ENCODE data around the gene DCDC2B. TPM values are rescaled to one million over a fixed set of nuclear protein-coding genes. Genes with fewer than 3 reads are reported as not detected.

DCDC2B gene
- polyA plus RNA-seq, 10 donors = 0.19 to 0.94 (median 0.31) TPM

DNA sequence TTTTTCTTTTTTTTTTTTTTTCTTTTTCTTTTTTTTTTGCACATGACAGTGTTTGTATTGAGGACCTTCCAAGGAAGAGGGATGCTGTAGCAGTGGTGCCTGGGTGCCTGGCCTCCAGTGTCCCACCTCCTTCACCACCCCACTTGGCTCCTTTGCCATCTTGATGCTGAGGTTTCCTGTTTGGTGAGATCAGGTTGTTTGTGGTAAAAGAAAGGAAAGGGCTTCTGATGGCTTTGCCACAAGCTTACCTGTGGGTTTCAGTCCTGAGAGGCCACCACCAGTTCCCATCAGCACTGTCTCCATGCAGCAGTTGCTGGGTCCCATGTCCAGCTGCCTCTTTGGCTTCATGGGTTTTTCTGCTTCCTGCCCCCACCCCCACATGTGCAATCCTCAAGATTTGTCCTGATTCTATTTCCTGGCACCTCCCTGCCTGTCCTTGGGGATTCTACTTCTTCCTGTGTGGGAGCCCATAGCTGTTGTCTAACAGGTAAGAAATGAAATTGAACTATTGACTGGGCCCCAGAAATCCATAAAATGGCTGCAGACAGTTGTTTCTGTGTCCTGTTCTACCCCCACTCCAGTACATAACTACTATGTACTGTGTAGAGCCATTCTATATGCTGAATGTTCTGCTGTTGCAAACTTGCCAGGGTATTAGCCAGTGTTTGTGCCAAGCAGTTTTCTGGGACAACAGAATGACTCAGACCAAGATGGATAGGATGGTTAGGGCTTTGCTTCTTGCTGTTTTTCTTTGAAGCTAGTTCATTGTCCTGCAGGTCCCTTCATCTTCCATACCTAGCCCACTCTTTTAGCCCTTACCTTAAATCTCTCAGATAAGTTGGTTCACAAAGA, 12.7 kb upstream of the DCDC2B start:
- no peak for DNase-seq

DNA sequence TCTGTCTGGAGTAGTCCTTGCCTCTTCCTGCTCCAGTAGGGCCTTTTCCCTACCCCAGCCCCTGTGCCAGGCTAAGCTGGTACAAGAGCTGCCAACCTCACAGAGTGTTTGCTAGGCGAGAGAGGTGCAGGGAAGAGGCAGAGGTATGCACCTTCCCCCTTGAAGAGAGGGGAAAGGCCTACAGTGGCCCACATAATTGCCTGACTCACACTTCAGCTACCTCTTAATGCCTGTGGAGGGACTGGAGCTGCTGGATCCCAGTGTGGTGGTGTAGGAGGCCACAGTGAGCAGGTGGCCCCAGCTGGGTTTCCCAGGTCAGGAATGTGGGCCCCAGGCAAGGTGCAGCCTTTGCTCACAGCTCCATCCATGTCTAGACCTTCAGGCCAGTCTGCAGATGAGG, 11.8 kb upstream of the DCDC2B start:
- peak in 1 of 3 donors; percentile 7 for DNase-seq

DNA sequence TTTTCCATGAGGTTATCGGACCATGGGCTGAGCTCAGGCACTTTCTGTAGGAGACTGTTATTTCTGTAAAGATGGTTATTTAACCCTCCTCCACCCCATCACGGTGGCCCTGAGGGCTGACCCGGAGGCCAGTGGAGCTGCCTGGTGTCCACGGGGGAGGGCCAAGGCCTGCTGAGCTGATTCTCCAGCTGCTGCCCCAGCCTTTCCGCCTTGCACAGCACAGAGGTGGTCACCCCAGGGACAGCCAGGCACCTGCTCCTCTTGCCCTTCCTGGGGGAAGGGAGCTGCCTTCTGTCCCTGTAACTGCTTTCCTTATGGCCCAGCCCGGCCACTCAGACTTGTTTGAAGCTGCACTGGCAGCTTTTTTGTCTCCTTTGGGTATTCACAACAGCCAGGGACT, 11.1 kb upstream of the DCDC2B start:
- peak in 1 of 3 donors; percentile 20 for DNase-seq

GRCh38 chr1:32198237-32199042, 10.4 kb upstream of the DCDC2B start:
- peak in 1 of 3 donors; percentile 19 for DNase-seq

- peak in 1 of 3 donors; percentile 15 for DNase-seq
Observed at GRCh38 chr1:32199043-32199716, 9.7 kb upstream of the DCDC2B start.

- DNase-seq = peak; percentile 58 to 64 (median 63)
Observed at GRCh38 chr1:32199717-32200072, 9.2 kb upstream of the DCDC2B start.

DNA sequence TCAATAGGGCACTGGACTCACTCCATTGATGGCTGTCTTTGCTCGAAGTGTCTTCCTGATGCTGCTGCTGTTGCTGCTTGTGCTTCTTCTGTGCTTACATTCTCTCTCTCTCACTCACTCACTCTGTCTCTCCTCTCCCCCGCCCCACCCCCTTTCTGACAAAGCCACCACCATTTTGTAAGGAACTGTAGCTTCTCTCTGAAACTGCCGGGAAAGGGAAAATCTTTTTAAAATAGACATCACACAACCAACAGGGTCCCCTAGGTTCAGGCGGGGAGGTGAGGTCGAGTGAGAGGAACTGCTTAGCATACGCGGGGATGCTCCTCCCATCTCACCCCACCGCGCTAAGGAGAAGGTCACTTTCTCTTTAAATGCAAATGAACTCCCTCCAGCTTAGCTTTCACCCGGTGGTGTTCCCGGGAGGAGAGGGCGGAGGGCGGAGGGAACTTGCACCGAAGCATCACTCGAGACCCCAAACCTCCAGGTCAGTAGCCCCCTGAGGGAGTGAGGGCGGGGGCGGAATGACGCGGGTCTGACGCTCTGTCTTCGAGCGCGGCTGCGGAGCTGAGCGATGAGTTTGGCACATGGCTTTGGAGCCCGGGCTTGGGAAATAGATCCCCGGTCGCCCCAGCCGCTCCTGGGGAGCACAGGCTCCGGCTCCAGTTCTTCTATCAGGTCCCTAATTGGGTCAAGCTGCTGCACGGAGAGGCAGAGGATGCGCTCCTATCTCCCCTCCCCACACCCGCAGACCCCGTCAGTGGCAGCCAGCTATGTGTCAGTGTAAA, 8.5 kb upstream of the DCDC2B start, which contains the start of gene CCDC28B:
Gene CCDC28B, plus strand, starts transcription at position 370 of the 785 bp plus-strand sequence. CDS start 1,341 bp downstream, outside the sequence.
- DNase-seq = peak; percentile 69 to 94 (median 84)

GRCh38 chr1:32201011-32201855, 7.7 kb upstream of the DCDC2B start:
- DNase-seq = peak; percentile 43 to 91 (median 78)

DNA sequence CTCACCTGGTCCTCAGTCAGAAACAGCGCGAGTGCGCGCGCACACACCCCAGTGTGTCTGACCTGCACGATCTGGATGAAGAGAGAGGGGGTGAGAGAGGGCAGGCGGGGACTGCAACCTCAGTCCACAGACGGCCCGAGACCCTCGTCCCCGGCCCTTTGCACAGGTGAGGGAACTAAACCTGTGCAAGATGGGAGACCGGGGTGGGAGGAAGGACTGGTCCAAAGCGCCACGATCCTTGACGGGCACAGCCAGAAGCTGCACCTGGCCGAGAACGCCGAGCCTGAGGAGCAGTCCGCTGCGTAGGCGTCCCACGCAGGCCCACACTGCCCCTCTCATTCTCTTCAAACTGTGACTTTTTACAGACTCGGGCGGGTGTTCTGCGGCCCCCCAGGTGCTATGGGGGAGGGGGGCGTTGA, 3.9 kb upstream of the DCDC2B start:
- no peak for DNase-seq

DNA sequence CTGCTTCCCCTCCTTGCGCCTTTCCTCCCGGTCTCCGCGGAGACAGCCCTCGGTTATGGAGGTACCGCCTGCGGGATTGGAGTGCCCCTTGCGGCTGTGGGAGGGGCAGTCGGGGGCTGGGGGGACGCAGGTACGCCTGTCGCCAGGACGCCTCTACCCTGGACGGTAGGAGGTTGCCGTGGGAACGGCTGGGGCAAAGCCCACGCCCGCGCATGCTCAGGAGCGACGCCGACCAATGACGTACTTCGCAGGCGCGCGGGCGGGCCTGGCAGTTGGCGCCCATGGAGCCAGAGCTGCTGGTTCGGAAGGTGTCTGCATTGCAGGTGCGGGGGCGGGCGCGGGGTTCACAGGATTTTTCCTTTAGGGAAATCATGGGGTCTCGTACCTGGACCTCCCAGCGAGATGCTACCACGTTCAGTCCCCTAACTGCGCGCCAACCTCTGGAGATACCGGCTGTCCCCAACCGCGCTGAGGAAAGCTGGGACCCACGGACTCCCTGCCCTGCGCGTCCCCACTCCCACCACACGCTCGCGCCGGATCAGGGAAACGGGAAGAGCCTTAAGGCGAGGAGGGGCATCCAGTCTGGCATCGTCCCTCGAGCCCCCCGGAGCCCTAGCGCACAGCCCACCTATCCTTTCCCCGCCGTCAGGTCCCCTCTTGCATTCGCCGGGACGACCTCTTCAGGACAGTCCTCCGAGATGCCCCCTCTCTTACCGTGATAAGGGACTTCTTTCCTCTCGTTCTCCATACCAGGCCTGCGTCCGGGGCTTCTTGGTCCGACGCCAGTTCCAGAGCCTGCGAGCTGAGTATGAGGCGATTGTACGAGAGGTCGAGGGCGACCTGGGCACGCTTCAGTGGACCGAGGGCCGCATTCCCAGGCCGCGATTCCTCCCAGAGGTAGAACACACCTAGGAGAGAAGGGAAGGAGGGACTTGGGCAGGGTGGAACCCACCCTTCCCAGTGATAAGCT, 3.2 kb upstream of the DCDC2B start, which contains the start of gene IQCC:
Gene IQCC, plus strand, starts transcription at position 271 of the 970 bp plus-strand sequence. Its CDS starts 11 bp downstream, at position 282.
- DNase-seq = peak; percentile 78 to 95 (median 89)

DNA sequence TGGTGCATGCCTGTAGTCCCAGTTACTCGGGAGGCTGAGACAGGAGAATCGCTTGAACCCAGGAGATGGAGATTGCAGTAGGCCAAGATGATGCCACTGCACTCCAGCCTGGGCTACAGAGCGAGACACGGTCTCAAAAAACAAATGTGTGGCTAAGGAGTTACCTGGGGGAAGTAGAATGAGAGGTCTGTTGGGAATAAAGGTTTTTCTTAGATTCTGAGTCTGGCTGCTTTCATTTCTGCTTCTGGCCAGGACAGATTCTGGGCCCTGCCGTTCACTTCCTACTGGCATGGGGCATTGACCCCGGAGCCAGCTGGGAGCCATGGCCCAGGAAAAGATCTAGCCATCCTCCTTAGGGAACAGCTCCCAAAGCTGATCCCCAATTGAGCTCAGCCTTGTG, 420 bp upstream of the DCDC2B start:
- DNase-seq = no peak

DNA sequence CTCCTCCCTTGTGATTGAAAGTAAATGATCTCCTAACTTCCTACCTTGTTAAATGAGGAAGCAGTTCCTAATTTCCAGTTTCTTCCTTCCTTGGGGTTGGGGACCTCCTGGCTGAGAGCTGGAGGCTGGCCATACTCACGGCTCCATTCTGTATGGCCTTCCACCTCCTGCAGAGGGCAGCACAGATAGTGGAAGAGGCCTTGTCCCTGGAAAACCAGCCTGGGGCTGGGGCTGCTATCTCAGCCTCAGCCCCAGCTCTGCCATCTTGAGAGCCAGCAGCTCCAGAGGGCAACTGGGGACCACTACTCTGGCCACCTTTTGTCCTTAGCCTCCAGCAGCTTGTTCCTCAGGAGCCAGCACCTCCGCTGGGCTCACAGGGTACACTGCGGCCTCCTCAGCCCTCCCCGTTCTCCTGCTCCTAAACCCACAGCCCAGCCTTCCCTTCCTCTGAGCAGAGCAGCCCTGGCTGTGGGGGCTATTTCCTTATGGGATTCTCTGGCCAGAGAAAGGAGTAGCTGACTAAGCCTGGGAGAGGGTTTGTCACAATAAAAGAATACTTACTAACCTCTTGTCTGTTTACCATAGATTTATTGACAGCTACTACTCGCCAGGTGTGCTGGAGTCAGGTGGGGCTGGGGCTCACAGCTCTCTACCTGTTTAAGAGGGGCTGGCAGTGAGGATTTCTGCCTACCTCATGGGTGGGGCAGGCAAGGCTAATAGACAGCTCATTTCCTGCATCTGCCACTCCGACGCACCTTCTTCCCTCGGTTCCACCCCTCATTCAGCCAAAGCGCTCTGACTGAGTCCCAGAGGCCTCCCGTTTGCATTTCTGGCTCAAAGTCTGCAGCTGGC, 7.0 kb downstream of the DCDC2B start:
- peak; percentile 33 to 70 (median 49) for DNase-seq

GRCh38 chr1:32216566-32216965, 7.7 kb downstream of the DCDC2B start:
- no peak for DNase-seq

DNA sequence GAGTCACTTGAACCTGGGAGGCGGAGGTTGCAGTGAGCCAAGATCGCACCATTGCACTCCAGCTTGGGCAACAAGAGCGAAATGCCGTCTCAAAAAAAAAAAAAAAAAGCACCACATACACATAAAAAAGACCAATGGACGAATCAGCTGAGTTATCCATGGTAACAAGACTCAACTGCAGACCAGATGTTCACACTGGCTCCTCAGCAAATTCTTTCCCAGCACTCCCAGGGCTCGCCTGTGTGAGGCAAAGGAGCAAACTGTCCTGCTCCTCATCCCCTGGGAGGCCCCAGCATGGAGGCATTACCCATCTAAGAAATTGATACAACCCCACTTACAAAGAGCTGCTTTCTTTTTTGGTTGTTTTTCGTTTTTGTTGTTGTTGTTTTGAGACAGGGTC, 10.1 kb downstream of the DCDC2B start:
- no peak for DNase-seq

GRCh38 chr1:32220746-32221580, 12.1 kb downstream of the DCDC2B start:
- DNase-seq = no peak

- DNase-seq = no peak
Observed at GRCh38 chr1:32221581-32221979, 12.7 kb downstream of the DCDC2B start.
